Hematopoietic multipotent progenitor cell treated with erythropoietin and hydrocortisone succinate and interleukin-3 and kit ligand, for 6 days (in vitro differentiated cells): ENCODE results near the gene TDRD3.
"Not testable (repeated sequence)": the region's sequence is repeated elsewhere in the genome, so short reads cannot be mapped to it uniquely, and the experiment has no call there.

Experiments
- DNase-seq: peaks from one replicate; pipeline ENCODE4 v3.0.0-alpha.2; 2015

TDRD3 gene

DNA sequence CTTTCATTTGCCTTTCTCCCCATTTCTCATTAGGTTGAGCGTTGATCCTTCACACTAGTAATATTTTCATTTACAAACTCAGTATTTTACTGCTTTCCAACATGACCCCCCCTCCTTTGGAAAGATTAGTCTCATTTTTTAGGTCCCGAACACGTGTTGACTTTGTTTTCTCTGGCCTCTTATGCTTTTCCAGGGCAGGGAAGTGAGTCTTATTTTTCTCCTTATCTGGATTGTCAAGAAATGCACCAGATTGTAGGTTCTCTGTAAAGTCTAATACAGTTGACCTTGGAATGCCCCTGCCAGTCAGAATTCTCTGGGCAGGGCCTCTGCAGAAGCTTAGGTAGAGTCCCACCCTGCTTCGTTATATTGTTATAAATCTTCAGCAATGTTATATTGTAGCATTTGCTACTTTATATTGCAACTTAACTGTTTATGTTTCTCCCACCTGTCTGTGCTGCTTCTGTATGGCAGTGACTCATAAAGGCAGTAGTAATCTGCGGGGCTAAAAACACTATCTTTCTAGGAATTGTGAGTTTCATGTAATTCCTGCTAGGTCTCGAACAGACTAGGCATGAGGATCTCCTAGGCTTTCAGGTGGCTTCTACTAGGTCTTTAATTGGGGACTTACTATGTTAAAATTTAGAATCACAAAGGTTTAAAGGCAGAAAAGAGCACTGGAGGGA is 2.0 kb downstream of the TDRD3 start:
- DNase-seq, result peak; percentile 56

GRCh38 chr13:60402022-60402421 is 5.0 kb downstream of the TDRD3 start:
- DNase-seq, result no peak

DNA sequence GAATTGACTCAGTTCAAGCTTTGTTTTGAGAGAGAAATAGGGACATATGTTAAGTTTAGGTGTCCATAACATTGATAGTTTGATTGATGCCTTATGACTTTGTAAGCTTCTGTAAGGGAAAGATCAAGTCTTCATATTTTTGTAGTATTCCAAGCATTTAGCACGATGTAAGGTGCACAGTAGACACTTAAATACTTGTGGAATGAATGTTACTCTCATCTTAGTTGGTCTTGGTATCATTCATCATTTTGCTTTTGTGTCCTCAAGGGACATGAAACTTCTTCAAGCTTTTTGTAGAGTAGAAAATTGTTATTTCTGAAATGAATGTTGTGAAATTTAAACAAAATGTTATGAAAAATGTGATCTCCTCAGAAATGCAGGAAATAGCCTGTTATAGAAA is 10.1 kb downstream of the TDRD3 start:
- no peak for DNase-seq

GRCh38 chr13:60407852-60408251 is 10.8 kb downstream of the TDRD3 start:
- not testable (repeated sequence) for DNase-seq

GRCh38 chr13:60409574-60410292 is 12.7 kb downstream of the TDRD3 start:
- DNase-seq, result not testable (repeated sequence)

DNA sequence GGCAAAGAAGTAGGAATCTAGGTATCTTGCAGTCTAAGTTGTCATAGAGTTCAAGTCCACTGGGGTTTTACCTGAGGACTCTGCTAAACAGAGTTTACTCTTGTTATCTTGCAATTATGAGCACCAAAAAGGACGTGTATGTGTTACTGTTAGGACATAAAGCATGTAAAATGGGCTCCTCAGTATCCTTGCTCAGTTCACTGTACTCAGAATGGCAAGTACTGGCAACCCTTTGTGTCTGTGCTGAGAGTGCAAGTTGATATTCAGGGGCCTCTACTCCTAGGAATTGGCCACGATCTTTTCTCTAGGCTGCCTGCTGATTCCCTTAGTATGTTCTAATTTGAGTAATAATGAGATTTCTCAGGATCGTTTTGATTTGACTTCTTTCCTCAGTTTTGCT is 13.3 kb downstream of the TDRD3 start:
- no peak for DNase-seq

DNA sequence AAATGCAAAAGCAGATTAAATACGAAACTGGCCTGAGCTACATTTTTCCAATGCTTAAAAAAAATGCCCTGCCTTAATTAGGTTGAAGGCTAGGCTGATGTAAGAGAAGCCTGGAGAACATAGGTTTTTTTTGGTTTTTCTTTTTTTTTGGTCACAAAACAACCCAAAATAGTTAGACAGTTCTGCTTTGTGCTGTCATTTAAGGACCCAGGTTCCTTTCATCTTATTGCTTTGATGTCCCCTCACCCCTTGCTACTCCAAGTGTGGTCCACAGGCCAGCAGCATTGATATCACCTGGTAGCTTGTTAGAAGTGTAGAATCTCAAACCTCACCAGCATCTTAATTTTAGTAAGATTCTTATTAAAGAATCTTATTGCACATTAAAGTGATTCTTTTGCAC is 14.4 kb downstream of the TDRD3 start:
- DNase-seq, result no peak

GRCh38 chr13:60411983-60412382 is 15.0 kb downstream of the TDRD3 start:
- peak; percentile 54 for DNase-seq

- DNase-seq, result no peak
These were observed 16.0 kb downstream of the TDRD3 start for GRCh38 chr13:60412909-60413616.

GRCh38 chr13:60414177-60414576 is 17.2 kb downstream of the TDRD3 start:
- no peak for DNase-seq

GRCh38 chr13:60417734-60418133 is 20.7 kb downstream of the TDRD3 start:
- DNase-seq, result no peak

GRCh38 chr13:60418954-60419353 is 21.9 kb downstream of the TDRD3 start:
- DNase-seq, result no peak

DNA sequence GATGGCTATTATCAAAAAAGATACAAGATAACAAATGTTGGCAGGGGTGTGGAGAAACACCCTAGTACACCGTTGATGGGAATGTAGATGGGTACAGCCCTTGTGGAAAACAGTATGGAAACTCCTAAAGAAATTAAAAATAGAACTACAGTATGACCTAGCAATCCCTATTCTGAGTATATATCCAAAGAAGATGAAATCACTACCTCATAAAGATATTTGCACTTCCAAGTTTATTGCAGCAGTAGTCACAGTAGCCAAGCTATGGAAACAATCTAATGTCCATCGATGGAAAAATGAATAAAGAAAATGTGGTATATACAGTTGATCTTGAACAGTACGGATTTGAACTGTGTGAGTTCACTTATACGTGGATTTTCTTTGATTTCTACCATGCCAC is 28.3 kb downstream of the TDRD3 start:
- DNase-seq, result no peak

DNA sequence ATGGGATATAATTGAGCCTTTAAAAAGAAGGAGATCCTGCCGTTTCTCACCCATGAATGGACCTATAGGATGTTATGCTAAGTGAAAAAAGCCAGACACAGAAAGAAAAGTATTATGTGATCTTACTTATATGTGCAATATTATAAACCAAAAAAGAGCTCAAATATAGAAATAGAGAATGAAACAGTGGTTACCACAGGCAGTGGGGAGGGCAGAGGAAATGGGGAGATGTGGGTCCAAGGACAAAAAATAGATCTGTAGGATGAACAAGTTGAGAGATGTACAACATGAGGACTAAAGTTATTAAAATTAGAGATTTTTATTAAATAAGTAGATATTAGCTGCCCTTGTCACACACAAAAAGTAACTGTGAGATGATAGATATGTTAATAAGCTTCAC is 29.1 kb downstream of the TDRD3 start:
- DNase-seq, result no peak

GRCh38 chr13:60427285-60427684 is 30.3 kb downstream of the TDRD3 start:
- DNase-seq, result no peak

DNA sequence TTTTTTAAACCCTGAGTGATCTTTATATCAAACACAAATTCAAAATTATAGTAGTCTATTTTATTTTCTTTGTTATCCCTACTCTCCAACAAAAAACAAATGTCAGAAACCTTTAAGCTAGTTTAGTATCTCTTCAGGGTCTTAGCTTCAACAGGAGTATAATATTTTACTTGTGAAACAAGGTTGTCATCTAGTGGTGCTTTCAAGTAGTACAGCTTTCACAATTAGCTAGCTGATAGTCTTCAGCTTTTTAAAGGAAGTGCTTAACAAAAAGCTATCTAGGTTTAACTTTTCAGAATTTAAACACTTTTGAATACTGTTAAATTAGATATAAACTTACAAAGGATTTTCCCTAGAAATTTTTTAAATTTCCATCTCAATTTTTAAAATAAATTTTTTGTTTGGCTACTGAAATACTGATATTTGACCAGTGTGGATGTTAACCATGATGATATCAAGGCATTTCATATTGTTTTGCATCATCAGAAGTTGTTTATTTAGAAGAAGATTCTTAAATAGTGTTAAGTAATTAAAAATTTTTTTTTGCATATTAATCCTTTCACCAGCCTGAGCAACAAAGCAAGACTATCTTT is 34.2 kb downstream of the TDRD3 start:
- DNase-seq, result peak; percentile 85

GRCh38 chr13:60433505-60433904 is 36.5 kb downstream of the TDRD3 start:
- DNase-seq, result no peak

DNA sequence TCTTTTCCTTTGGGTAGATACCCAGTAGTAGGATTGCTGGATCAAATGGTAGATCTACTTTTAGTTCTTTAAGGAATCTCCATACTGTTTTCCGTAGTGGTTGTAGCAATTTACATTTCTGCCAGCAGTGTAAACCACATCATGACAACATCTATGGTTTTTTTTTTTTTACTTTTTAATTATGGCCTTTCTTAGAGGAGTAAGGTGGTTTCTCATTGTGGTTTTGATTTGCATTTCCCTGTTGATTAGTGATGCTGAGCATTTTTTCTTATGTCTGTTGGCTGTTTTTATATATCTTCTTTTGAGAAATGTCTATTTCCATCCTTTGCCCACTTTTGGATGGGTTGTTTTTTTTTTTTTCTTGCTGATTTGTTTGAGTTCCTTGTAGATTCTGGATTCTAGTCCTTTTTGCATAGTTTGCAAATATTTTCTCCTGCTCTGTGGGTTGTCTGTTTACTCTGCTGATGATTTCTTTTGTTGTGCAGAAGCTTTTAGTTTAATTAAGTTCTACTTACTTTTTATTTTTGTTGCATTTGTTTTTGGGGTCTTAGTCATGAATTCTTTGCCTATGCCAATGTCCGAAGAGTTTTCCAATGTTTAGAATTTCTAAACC is 38.8 kb downstream of the TDRD3 start:
- no peak for DNase-seq

- no peak for DNase-seq
These were observed 42.2 kb downstream of the TDRD3 start for GRCh38 chr13:60439201-60439600.

- no peak for DNase-seq
These were observed 44.7 kb downstream of the TDRD3 start for GRCh38 chr13:60441761-60442160.

- DNase-seq, result peak; percentile 67
These were observed 52.0 kb downstream of the TDRD3 start for GRCh38 chr13:60448907-60449510.

- no peak for DNase-seq
These were observed 56.5 kb downstream of the TDRD3 start for GRCh38 chr13:60453490-60453889.

DNA sequence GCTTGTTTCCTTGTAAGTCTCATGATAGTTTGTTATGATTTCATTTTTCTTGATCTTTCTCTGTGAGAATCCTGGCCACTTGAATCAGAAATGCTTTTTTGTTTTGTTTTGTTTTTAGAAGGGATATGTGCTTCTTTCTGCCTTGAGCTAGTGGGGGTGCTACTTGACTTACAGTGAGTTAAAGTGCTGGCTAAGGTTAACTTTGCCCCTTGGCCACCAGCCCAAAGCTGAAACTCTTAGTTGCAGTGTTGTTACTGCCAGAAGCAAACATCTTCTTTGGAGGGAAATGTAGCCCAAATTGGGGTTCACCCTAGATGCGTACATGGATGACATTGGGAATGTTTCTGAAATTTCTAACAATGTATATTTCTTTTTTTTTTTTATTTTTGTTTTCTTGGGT is 57.4 kb downstream of the TDRD3 start:
- DNase-seq, result no peak
